SH-SY5Y (cell line): ENCODE results near the gene POR.

Source experiments
- GATA2 ChIP-seq: IDR thresholded peaks from 2 replicates; pipeline ENCODE4 v1.6.1; 2011; ENCODE audit warnings: mild to moderate bottlenecking, low read depth, low read length
- GATA3 ChIP-seq: IDR thresholded peaks from 2 replicates; pipeline ENCODE4 v1.6.1; 2011; ENCODE audit warnings: low read depth, mild to moderate bottlenecking, low read length, moderate library complexity

- TF ChIP-seq GATA3 (no peak), GATA2 (no peak)
Measured at GRCh38 chr7:75909521-75910132, 5.3 kb upstream of the POR start.
